ENCODE measurements around the gene KDF1. TPM values are rescaled to one million over a fixed set of nuclear protein-coding genes. Genes with fewer than 3 reads are reported as not detected.

Gene KDF1
- total RNA-seq, 3 donors from 2014 or later (not counting 1 experiment from before 2014, with no cell fraction given) = 0.20 to 0.52 TPM; not detected in 1

GRCh38 chr1:26921540-26922430, 38.5 kb downstream of the KDF1 start, which contains the start of gene NUDC:
NUDC (plus strand) TSS chr1:26921743; CDS start chr1:26921849, 106 bp downstream.
- Mint-ChIP-seq H3K27me3 (ENCODE audit: low read depth in 2 of 2) (no peaks in the 10 kb centered on the region), H3K36me3 (no peaks in the 10 kb centered on the region), H3K27ac (peak within 1 kb of the TSS; percentile 93 to 97), H3K4me1 (peaks cover 34 to 35% of the 10 kb centered on the region in 2 donors), H3K9me3 (no peaks in the 10 kb centered on the region), H3K4me3 (peak within 1 kb of the TSS; percentile 97)
- peaks cover 18% of the 10 kb centered on the region for H3K4me1 ChIP-seq (ENCODE audit: control insufficient read depth, insufficient read depth, low read length)
- no peaks in the 10 kb centered on the region for H3K9me3 ChIP-seq (ENCODE audit: control insufficient read depth, insufficient read depth, low read length)
- peaks cover 18% of the 10 kb centered on the region for H3K36me3 ChIP-seq (ENCODE audit: control insufficient read depth, insufficient read depth, low read length)
- peak within 1 kb of the TSS; percentile 69 for H3K4me3 ChIP-seq (ENCODE audit: low read length)
- WGBS (ENCODE audit: insufficient coverage) = under 1% methylated on average over 81 of the region's 83 CpGs
- TF ChIP-seq CTCF (IDR thresholded peaks at IDR 0.05) = no peak
- ATAC-seq (peak; percentile 92 to 98 (median 94)), DNase-seq (peak; percentile 93 to 98)
- no peaks in the 10 kb centered on the region for H3K27me3 ChIP-seq (ENCODE audit: control insufficient read depth, insufficient read depth, low read length)
- intact Hi-C loops (cut with micrococcal nuclease) = loop anchor here (1.0 kb wide), 2 partner anchors 21 to 134 kb away; partner anchors contain the start of genes GPATCH3 and PIGV
- peak within 1 kb of the TSS; percentile 84 for H3K27ac ChIP-seq (ENCODE audit: low read length)

DNA sequence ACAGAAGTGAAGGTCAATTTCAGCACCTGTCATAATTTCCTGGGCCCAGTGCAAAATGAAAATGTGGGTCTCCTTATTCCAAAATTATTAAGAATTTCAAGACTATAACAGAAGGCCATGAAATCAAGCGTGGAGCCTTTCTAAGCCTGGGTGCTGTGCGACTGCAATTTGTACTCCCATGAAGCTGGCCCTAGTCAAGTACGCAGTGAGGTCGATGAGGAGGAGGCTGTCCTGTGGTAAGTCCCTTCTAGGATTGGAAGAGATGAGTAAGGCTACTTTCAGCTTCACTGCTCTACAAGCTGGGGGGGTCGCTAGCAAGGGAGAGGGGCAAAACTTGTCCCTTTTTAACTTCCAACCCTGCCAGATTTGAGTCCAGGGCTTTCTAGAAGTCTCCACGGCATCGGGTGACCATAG, 39.1 kb downstream of the KDF1 start:
- H3K9me3 ChIP-seq (ENCODE audit: control insufficient read depth, insufficient read depth, low read length) = no peaks in the 10 kb centered on the region
- ATAC-seq (peak; percentile 23 to 38 (median 26)), DNase-seq (no peak)
- H3K27ac ChIP-seq (ENCODE audit: low read length) = peak overlapping the region; percentile 84
- Mint-ChIP-seq H3K9me3 (no peaks in the 10 kb centered on the region), H3K36me3 (no peaks in the 10 kb centered on the region), H3K4me3 (peak overlapping the region; percentile 97), H3K27ac (peak overlapping the region; percentile 93 to 97), H3K27me3 (ENCODE audit: low read depth in 2 of 2) (no peaks in the 10 kb centered on the region), H3K4me1 (peaks cover 33 to 34% of the 10 kb centered on the region in 2 donors)
- H3K27me3 ChIP-seq (ENCODE audit: control insufficient read depth, insufficient read depth, low read length) = no peaks in the 10 kb centered on the region
- intact Hi-C loops (cut with micrococcal nuclease) = loop anchor here (1.0 kb wide), 2 partner anchors 21 to 134 kb away; partner anchors contain the start of genes GPATCH3 and PIGV
- peaks cover 18% of the 10 kb centered on the region for H3K4me1 ChIP-seq (ENCODE audit: control insufficient read depth, insufficient read depth, low read length)
- no peak for TF ChIP-seq CTCF (IDR thresholded peaks at IDR 0.05)
- peak overlapping the region; percentile 69 for H3K4me3 ChIP-seq (ENCODE audit: low read length)
- 17% methylated on average over 7 of the region's 7 CpGs for WGBS (ENCODE audit: insufficient coverage)
- H3K36me3 ChIP-seq (ENCODE audit: control insufficient read depth, insufficient read depth, low read length) = peaks cover 12% of the 10 kb centered on the region

- 74% methylated on average over 5 of the region's 5 CpGs for WGBS (ENCODE audit: insufficient coverage)
- H3K36me3 Mint-ChIP-seq = no peaks in the 10 kb centered on the region
- no peaks in the 10 kb centered on the region for H3K9me3 ChIP-seq (ENCODE audit: control insufficient read depth, insufficient read depth, low read length)
These were observed 44.9 kb downstream of the KDF1 start for GRCh38 chr1:26915204-26915842.

More at GRCh38 chr1:26915204-26915842, 44.9 kb downstream of the KDF1 start:
- intact Hi-C loops (cut with micrococcal nuclease) = no loop called here
- Histone ChIP-seq H3K36me3 (ENCODE audit: control insufficient read depth, insufficient read depth, low read length) (no peaks in the 10 kb centered on the region), H3K4me1 (ENCODE audit: control insufficient read depth, insufficient read depth, low read length) (no peaks in the 10 kb centered on the region), H3K27me3 (ENCODE audit: control insufficient read depth, insufficient read depth, low read length) (no peaks in the 10 kb centered on the region), H3K4me3 (ENCODE audit: low read length) (no peak overlapping the region), H3K27ac (ENCODE audit: low read length) (no peak overlapping the region)
- Mint-ChIP-seq H3K9me3 (no peaks in the 10 kb centered on the region), H3K4me1 (peaks cover under 1% of the 10 kb centered on the region in 2 donors), H3K27me3 (ENCODE audit: low read depth in 2 of 2) (no peaks in the 10 kb centered on the region), H3K27ac (no peak overlapping the region), H3K4me3 (no peak overlapping the region)
- DNase-seq = no peak
- no peak for TF ChIP-seq CTCF (IDR thresholded peaks at IDR 0.05)
- no peak for ATAC-seq

All from natural killer cell (primary cell).